H9 (cell line): ENCODE results near the gene SAG. TPM values are rescaled to one million over a fixed set of nuclear protein-coding genes. Genes with fewer than 3 reads are reported as not detected.

Experiments
- DNase-seq: peaks from one replicate; pipeline ENCODE4 v3.0.0-alpha.2; 2017
- H2AFZ ChIP-seq: one replicate; pipeline ENCODE4 v1.6.1; 2013; ENCODE audit warnings: mild to moderate bottlenecking, low read length, control low read depth, moderate library complexity
- H2AK5ac ChIP-seq: 2 replicates; pipeline ENCODE4 v1.6.1; 2013; ENCODE audit warnings: low read length, control low read depth, mixed read lengths; ENCODE audit not compliant: insufficient read length
- H2BK120ac ChIP-seq: one replicate; pipeline ENCODE4 v1.6.1; 2013; ENCODE audit warnings: low read depth, mild to moderate bottlenecking, low read length, control low read depth, inconsistent platforms; ENCODE audit not compliant: poor library complexity, severe bottlenecking
- H2BK12ac ChIP-seq: 2 replicates; pipeline ENCODE4 v1.6.1; 2013; ENCODE audit warnings: low read length, control low read depth, mixed read lengths, low read depth; ENCODE audit not compliant: insufficient read length
- H2BK15ac ChIP-seq: 2 replicates; pipeline ENCODE4 v1.6.1; 2013; ENCODE audit warnings: low read depth, low read length, control low read depth
- H2BK20ac ChIP-seq: one replicate; pipeline ENCODE4 v1.6.1; 2013; ENCODE audit warnings: low read depth, mild to moderate bottlenecking, low read length, control low read depth, inconsistent platforms; ENCODE audit not compliant: poor library complexity, severe bottlenecking
- H2BK5ac ChIP-seq: 2 replicates; pipeline ENCODE4 v1.6.1; 2013; ENCODE audit warnings: low read length, control low read depth, mixed read lengths; ENCODE audit not compliant: insufficient read length
- H3K14ac ChIP-seq: 2 replicates; pipeline ENCODE4 v1.6.1; 2013; ENCODE audit warnings: low read length, control low read depth; ENCODE audit not compliant: insufficient read depth
- H3K18ac ChIP-seq: 2 replicates; pipeline ENCODE4 v1.6.1; 2013; ENCODE audit warnings: low read depth, mild to moderate bottlenecking, mixed read lengths, low read length, control low read depth; ENCODE audit not compliant: insufficient read length
- H3K23ac ChIP-seq: 2 replicates; pipeline ENCODE4 v1.6.1; 2013; ENCODE audit warnings: low read length, control low read depth, mixed read lengths, low read depth; ENCODE audit not compliant: insufficient read length
- H3K23me2 ChIP-seq: 2 replicates; pipeline ENCODE4 v1.6.1; 2013; ENCODE audit warnings: low read depth, mild to moderate bottlenecking, mixed read lengths, low read length, control low read depth; ENCODE audit not compliant: insufficient read length, poor library complexity, severe bottlenecking
- H3K27ac ChIP-seq: 2 replicates; pipeline ENCODE4 v1.5.1; 2013; ENCODE audit warnings: low read length, control low read depth, mixed read lengths, low read depth; ENCODE audit not compliant: insufficient read length
- H3K27me3 ChIP-seq: 2 replicates; pipeline ENCODE4 v1.6.1; 2013; ENCODE audit warnings: low read length, control low read depth, inconsistent platforms; ENCODE audit not compliant: insufficient read depth
- H3K4ac ChIP-seq: 2 replicates; pipeline ENCODE4 v1.6.1; 2013; ENCODE audit warnings: low read depth, mild to moderate bottlenecking, control low read depth, inconsistent platforms, low read length, moderate library complexity
- H3K4me1 ChIP-seq: 2 replicates; pipeline ENCODE4 v1.6.1; 2013; ENCODE audit warnings: low read length, control low read depth, inconsistent platforms; ENCODE audit not compliant: insufficient read depth
- H3K4me2 ChIP-seq: 2 replicates; pipeline ENCODE4 v1.6.1; 2013; ENCODE audit warnings: low read length, control low read depth, mixed read lengths; ENCODE audit not compliant: insufficient read length, insufficient read depth
- H3K56ac ChIP-seq: 2 replicates; pipeline ENCODE4 v1.6.1; 2013; ENCODE audit warnings: low read depth, mild to moderate bottlenecking, mixed read lengths, low read length, control low read depth; ENCODE audit not compliant: insufficient read length
- H3K79me1 ChIP-seq: 2 replicates; pipeline ENCODE4 v1.6.1; 2013; ENCODE audit warnings: low read depth, mild to moderate bottlenecking, moderate library complexity, low read length, control low read depth, inconsistent platforms; ENCODE audit not compliant: insufficient read depth, poor library complexity, severe bottlenecking
- H3K79me2 ChIP-seq: 2 replicates; pipeline ENCODE4 v1.6.1; 2013; ENCODE audit warnings: low read length, control low read depth, inconsistent platforms; ENCODE audit not compliant: insufficient read depth
- H3K9ac ChIP-seq: 2 replicates; pipeline ENCODE4 v1.6.1; 2013; ENCODE audit warnings: low read length, control low read depth, mixed read lengths; ENCODE audit not compliant: insufficient read length; ENCODE audit errors: extremely low read depth
- H3K9me3 ChIP-seq: one replicate; pipeline ENCODE4 v1.6.1; 2013; ENCODE audit warnings: low read depth, low read length, inconsistent platforms; ENCODE audit not compliant: control insufficient read depth
- H3T11ph ChIP-seq: one replicate; pipeline ENCODE4 v1.6.1; 2013; ENCODE audit warnings: mild to moderate bottlenecking, low read length, control low read depth, inconsistent platforms
- H4K20me1 ChIP-seq: one replicate; pipeline ENCODE4 v1.6.1; 2013; ENCODE audit not compliant: control insufficient read depth, insufficient read length, insufficient read depth
- H4K5ac ChIP-seq: 2 replicates; pipeline ENCODE4 v1.6.1; 2013; ENCODE audit warnings: low read depth, mild to moderate bottlenecking, mixed read lengths, low read length, control low read depth; ENCODE audit not compliant: insufficient read length
- H4K8ac ChIP-seq: replicated peaks from 2 replicates; pipeline ENCODE4 v1.6.1; 2013; ENCODE audit warnings: low read length, control low read depth, mixed read lengths, low read depth; ENCODE audit not compliant: insufficient read length
- H4K91ac ChIP-seq: 2 replicates; pipeline ENCODE4 v1.6.1; 2013; ENCODE audit warnings: low read depth, mild to moderate bottlenecking, moderate library complexity, mixed read lengths, low read length, control low read depth; ENCODE audit not compliant: insufficient read length
- H3K27ac Mint-ChIP-seq, 3 experiments: 2 replicates in 2 of 3; 3 replicates in 1 of 3; pipeline ENCODE4 v1.8.0; 2020 to 2021; ENCODE audit warnings: mixed read lengths in 3 of 3, mild to moderate bottlenecking in 1 of 3, moderate library complexity in 1 of 3
- H3K27me3 Mint-ChIP-seq: 2 replicates; pipeline ENCODE4 v1.8.0; 2021; ENCODE audit warnings: low read depth, mild to moderate bottlenecking, moderate library complexity, mixed read lengths
- H3K36me3 Mint-ChIP-seq, 3 experiments: 2 replicates in 2 of 3; 3 replicates in 1 of 3; pipeline ENCODE4 v1.8.0; 2020 to 2021; ENCODE audit warnings: low read depth in 3 of 3, mixed read lengths in 3 of 3; ENCODE audit not compliant: insufficient read depth in 1 of 3
- H3K4me1 Mint-ChIP-seq, 2 experiments: 2 replicates each; pipeline ENCODE4 v1.8.0; 2020; ENCODE audit warnings: mixed read lengths in 2 of 2
- H3K4me3 Mint-ChIP-seq, 2 experiments: 2 replicates in 1 of 2; 3 replicates in 1 of 2; pipeline ENCODE4 v1.8.0; 2020 to 2021; ENCODE audit warnings: mild to moderate bottlenecking in 2 of 2, mixed read lengths in 2 of 2, moderate library complexity in 1 of 2
- H3K9me3 Mint-ChIP-seq, 2 experiments: 2 replicates in 1 of 2; 3 replicates in 1 of 2; pipeline ENCODE4 v1.8.0; 2020; ENCODE audit warnings: mild to moderate bottlenecking in 2 of 2, mixed read lengths in 2 of 2, moderate library complexity in 1 of 2
- CTCF ChIP-seq: fragments of 200-600 bp; sonication (generic); conservative IDR thresholded peaks from 3 replicates; pipeline ENCODE4 v1.8.0; 2021; ENCODE audit warnings: antibody characterized with exemption, mild to moderate bottlenecking
- WGBS: extraction: QIAGEN DNeasy Blood & Tissue Kit; methylation state at CpG from one replicate; pipeline ENCODE4 v1.1.7; 2013; ENCODE audit warnings: missing lambda C conversion rate, low lambda C conversion rate, mixed read lengths; ENCODE audit not compliant: insufficient read length; ENCODE audit errors: extremely low coverage; 5-methylcytosine and 5-hydroxymethylcytosine counted together
- total RNA-seq: library from RNA; stranded (reverse); gene quantifications from 2 replicates; pipeline ENCODE4 v1.2.1, GENCODE V29; 2021

Gene SAG
- total RNA-seq, 1 experiment from 2014 or later: not detected

- peaks cover 3 to 10% (median 5%) of the 10 kb centered on the region in 3 experiments; a peak in 5 of 7 replicates for H3K36me3 Mint-ChIP-seq
- Histone ChIP-seq H3K23ac (no peak overlapping the region), H4K20me1 (no peaks in the 10 kb centered on the region), H3K79me1 (no peaks in the 10 kb centered on the region), H2BK120ac (no peak overlapping the region), H4K5ac (no peak overlapping the region), H3K79me2 (peaks cover 1% of the 10 kb centered on the region; the same call in 1 of the 2 replicates), H3K27me3 (peaks cover 5% of the 10 kb centered on the region; the same call in 1 of the 2 replicates), H2BK20ac (no peak overlapping the region), H3K4ac (no peak overlapping the region), H2BK5ac (no peak overlapping the region), H3K4me1 (no peaks in the 10 kb centered on the region; the same call in 1 of the 2 replicates), H3T11ph (no peak overlapping the region), H3K56ac (no peak overlapping the region), H3K23me2 (peaks cover 13% of the 10 kb centered on the region), H4K8ac (no peak overlapping the region), H3K27ac (no peak overlapping the region), H2AFZ (no peak overlapping the region), H3K9ac (no peak overlapping the region), H2AK5ac (no peak overlapping the region), H2BK15ac (no peak overlapping the region), H4K91ac (no peak overlapping the region), H3K18ac (no peak overlapping the region), H2BK12ac (no peak overlapping the region), H3K9me3 (no peaks in the 10 kb centered on the region), H3K4me2 (no peak overlapping the region), H3K14ac (no peak overlapping the region)
- H3K4me1 Mint-ChIP-seq: peaks cover 18 to 19% of the 10 kb centered on the region in 2 experiments
- no peak for DNase-seq
- H3K27ac Mint-ChIP-seq: no peak overlapping the region
- no CpG with 5 or more reads among the region's 4 CpGs for WGBS
- H3K9me3 Mint-ChIP-seq: peaks cover 3% of the 10 kb centered on the region in 2 experiments; a peak in 1 of 5 replicates
- peak overlapping the region in 1 of 2 experiments; percentile 86; a peak in 1 of 5 replicates for H3K4me3 Mint-ChIP-seq
- peaks cover 43% of the 10 kb centered on the region for H3K27me3 Mint-ChIP-seq
- TF ChIP-seq CTCF: no peak
Observed at GRCh38 chr2:233356546-233357308, 49.1 kb downstream of the SAG start.
